ENCODE results near the gene GASK1A. TPM values are rescaled to one million over a fixed set of nuclear protein-coding genes. Genes with fewer than 3 reads are reported as not detected.

The GASK1A gene
- total RNA-seq, 1 experiment from 2014 or later, result not detected

DNA sequence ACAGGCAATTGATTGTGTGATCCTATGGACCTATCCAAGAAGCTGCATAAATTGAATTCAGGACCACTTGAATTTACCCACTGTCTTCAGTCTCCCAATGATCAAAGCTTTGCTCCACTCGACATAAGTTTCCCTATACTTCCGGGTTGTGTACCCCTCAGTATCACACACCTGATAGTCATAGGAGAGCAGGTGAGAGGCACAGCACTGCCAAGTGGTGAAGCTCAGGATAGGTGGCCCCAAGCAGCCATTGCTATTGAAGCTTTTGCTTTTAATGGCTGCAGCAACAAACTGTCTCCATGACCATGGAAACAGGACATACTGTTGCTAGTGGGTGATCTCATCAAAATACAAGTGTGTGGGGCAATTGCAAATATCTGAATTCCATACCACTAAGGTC lies 27.7 kb downstream of the GASK1A start:
- ATAC-seq, result no peak
- CTCF ChIA-PET, result no interaction called here

DNA sequence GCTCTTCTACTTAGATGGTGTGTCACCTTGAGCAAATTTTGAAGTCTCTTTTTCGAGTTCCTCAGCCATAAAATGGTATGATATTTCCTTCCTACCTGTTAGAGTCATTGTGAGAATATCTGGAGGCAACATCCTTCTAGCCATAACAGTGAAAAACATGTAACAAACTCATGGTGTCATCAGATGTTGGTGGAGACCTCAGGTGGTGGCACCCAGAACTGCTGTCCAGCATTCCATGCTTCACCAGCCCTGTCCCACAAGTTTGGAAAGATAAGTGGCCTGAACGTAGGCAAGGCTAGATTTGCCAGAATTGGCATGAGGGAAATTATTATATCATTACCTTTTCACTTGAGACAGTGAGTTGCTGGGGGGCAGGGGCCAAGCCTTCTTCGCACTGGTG lies 30.4 kb downstream of the GASK1A start:
- intact Hi-C loops (cut with micrococcal nuclease; ENCODE audit: unreplicated experiment) (no loop called here), in situ Hi-C loops (cut with HindIII; ENCODE audit: low pct_unique_long_range_greater_than_20kb, low sequenced_read_pairs) (no loop called here)
- CTCF ChIA-PET, result no interaction called here
- no TSS peak for BruUV-seq (replicated peaks)
- TF ChIP-seq TCF7L2 (IDR thresholded peaks at IDR 0.05; ENCODE audit: low read depth, low read length) (no peak), SIN3A (IDR thresholded peaks at IDR 0.05; ENCODE audit: borderline replicate concordance, insufficient read depth, low read depth, low read length) (no peak), POLR2AphosphoS5 (IDR thresholded peaks at IDR 0.05; ENCODE audit: low read depth, low read length) (no peak)
- TF ChIP-seq, protein P1, sequence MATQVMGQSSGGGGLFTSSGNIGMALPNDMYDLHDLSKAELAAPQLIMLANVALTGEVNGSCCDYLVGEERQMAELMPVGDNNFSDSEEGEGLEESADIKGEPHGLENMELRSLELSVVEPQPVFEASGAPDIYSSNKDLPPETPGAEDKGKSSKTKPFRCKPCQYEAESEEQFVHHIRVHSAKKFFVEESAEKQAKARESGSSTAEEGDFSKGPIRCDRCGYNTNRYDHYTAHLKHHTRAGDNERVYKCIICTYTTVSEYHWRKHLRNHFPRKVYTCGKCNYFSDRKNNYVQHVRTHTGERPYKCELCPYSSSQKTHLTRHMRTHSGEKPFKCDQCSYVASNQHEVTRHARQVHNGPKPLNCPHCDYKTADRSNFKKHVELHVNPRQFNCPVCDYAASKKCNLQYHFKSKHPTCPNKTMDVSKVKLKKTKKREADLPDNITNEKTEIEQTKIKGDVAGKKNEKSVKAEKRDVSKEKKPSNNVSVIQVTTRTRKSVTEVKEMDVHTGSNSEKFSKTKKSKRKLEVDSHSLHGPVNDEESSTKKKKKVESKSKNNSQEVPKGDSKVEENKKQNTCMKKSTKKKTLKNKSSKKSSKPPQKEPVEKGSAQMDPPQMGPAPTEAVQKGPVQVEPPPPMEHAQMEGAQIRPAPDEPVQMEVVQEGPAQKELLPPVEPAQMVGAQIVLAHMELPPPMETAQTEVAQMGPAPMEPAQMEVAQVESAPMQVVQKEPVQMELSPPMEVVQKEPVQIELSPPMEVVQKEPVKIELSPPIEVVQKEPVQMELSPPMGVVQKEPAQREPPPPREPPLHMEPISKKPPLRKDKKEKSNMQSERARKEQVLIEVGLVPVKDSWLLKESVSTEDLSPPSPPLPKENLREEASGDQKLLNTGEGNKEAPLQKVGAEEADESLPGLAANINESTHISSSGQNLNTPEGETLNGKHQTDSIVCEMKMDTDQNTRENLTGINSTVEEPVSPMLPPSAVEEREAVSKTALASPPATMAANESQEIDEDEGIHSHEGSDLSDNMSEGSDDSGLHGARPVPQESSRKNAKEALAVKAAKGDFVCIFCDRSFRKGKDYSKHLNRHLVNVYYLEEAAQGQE (IDR thresholded peaks at IDR 0.05; ENCODE audit: insufficient read depth in 1 of 2, low read depth in 2 of 2, low read length in 1 of 2), result no peak
- TF ChIP-seq, protein P2, sequence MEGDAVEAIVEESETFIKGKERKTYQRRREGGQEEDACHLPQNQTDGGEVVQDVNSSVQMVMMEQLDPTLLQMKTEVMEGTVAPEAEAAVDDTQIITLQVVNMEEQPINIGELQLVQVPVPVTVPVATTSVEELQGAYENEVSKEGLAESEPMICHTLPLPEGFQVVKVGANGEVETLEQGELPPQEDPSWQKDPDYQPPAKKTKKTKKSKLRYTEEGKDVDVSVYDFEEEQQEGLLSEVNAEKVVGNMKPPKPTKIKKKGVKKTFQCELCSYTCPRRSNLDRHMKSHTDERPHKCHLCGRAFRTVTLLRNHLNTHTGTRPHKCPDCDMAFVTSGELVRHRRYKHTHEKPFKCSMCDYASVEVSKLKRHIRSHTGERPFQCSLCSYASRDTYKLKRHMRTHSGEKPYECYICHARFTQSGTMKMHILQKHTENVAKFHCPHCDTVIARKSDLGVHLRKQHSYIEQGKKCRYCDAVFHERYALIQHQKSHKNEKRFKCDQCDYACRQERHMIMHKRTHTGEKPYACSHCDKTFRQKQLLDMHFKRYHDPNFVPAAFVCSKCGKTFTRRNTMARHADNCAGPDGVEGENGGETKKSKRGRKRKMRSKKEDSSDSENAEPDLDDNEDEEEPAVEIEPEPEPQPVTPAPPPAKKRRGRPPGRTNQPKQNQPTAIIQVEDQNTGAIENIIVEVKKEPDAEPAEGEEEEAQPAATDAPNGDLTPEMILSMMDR (IDR thresholded peaks at IDR 0.05), result no peak
- H3K4me1 ChIP-seq (ENCODE audit: control insufficient read depth, insufficient read depth, low read length), result no peaks in the 10 kb centered on the region
- H3K4me3 ChIP-seq (ENCODE audit: low read depth in 2 of 2, low read length in 2 of 2), result no peak overlapping the region
- H3K27ac ChIP-seq (ENCODE audit: low read length), result no peak overlapping the region
- H3K9me3 ChIP-seq (ENCODE audit: control insufficient read depth, insufficient read depth, low read depth, low read length), result no peaks in the 10 kb centered on the region
- ATAC-seq (no peak), DNase-seq (ENCODE audit: low read depth, low spot score) (no peak)
- POLR2A ChIA-PET, result no interaction called here
- H3K36me3 ChIP-seq (ENCODE audit: control insufficient read depth, insufficient read depth, low read length), result no peaks in the 10 kb centered on the region
- no peaks in the 10 kb centered on the region; the same call in 1 of the 2 replicates for H3K27me3 ChIP-seq (ENCODE audit: control insufficient read depth, insufficient read depth, low read length)

More for the DNA sequence above, 27.7 kb downstream of the GASK1A start:
- TF ChIP-seq SIN3A (IDR thresholded peaks at IDR 0.05; ENCODE audit: borderline replicate concordance, insufficient read depth, low read depth, low read length) (no peak), TCF7L2 (IDR thresholded peaks at IDR 0.05; ENCODE audit: low read depth, low read length) (no peak), POLR2AphosphoS5 (IDR thresholded peaks at IDR 0.05; ENCODE audit: low read depth, low read length) (no peak)
- TF ChIP-seq, protein P2 (IDR thresholded peaks at IDR 0.05), result no peak
- TF ChIP-seq, protein P1 (IDR thresholded peaks at IDR 0.05; ENCODE audit: insufficient read depth in 1 of 2, low read depth in 2 of 2, low read length in 1 of 2), result no peak
- Histone ChIP-seq H3K9me3 (ENCODE audit: control insufficient read depth, insufficient read depth, low read depth, low read length) (no peaks in the 10 kb centered on the region), H3K36me3 (ENCODE audit: control insufficient read depth, insufficient read depth, low read length) (no peaks in the 10 kb centered on the region), H3K27me3 (ENCODE audit: control insufficient read depth, insufficient read depth, low read length) (no peaks in the 10 kb centered on the region; the same call in 1 of the 2 replicates), H3K4me3 (ENCODE audit: low read depth in 2 of 2, low read length in 2 of 2) (no peak overlapping the region), H3K4me1 (ENCODE audit: control insufficient read depth, insufficient read depth, low read length) (no peaks in the 10 kb centered on the region), H3K27ac (ENCODE audit: low read length) (no peak overlapping the region)
- POLR2A ChIA-PET, result no interaction called here
- in situ Hi-C loops (cut with HindIII; ENCODE audit: low pct_unique_long_range_greater_than_20kb, low sequenced_read_pairs), result no loop called here
- DNase-seq (ENCODE audit: low read depth, low spot score), result no peak
- intact Hi-C loops (cut with micrococcal nuclease; ENCODE audit: unreplicated experiment), result no loop called here
- BruUV-seq (replicated peaks), result no TSS peak
